ENCODE data around the gene RRP1.

The RRP1 gene

DNA sequence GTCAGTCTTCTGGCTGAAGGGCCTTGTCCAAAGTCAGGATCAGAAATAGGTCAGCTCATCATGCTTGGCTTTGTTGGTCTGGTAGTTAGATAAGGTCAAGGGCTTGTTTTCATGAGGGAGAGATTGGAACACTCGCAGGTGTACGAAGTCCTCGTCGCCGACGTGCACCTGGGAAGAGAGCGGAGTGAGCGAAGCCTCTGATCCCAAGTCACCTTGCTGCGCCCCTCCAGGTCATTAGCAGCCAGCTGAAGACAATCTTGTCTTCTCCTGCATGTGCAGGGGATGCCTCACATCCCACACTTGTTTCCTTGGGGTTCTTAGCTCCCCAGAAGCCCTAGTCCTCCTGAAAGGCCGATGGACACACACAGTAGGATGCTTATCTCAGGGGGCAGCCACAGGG lies 15.2 kb upstream of the RRP1 start:
- no peak for DNase-seq (ENCODE audit: insufficient read length, low spot score)
- no peak for FAIRE-seq

DNA sequence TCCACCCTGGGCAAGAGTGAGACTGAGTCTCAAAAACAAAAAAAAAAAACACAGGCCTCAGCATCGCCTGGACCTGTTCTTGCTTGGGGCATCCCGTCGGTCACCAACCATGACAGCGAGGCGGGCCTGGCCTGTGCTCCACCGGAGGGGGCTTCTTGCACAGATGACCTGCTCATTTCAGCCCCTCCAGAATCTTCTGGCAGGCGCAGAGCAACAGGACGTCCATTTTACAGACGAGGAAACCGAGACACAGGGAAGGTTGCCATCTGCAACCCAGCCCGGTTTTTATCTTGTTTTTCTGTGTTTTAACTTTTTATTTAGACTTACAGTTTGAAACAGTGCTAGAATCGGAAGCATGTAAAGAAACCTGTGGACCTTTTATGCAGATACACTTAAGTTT lies 14.2 kb upstream of the RRP1 start:
- DNase-seq (ENCODE audit: insufficient read length, low spot score) (no peak), FAIRE-seq (no peak)

DNA sequence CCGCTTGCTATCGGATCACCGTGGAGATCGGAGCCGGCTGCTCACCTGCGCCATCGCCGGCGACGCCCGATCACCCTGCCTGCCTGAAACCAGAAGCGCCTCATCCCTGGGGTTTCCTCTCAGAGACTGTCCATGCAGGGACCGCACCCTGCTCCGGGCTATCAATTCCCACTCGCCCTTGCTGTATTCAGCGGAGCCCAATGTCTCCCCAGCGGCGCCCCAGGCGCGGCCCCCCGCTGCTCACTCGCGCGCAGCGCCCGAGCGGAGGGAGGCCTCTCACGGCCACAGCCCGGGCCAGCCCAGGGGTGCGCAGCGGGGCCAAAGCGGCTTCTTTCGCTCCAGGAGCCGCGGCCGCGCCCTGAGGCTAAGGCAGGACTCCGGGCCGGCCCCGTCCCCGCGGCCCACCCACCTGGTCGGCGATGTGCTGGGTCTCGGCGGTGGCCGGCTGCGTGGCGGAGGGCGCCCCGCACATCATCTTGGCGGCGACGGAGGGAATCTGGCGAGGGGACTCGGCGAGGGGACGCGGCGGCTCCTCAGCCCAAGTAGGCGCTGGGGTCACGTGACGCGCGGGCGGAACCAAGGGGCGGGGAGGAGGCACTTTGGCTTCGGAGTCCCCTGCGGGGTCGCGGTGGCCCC lies 13.5 kb upstream of the RRP1 start, which contains the start of gene CSTB:
Gene CSTB (minus strand): TSS at position 514 of the 636 bp plus-strand sequence. CDS start 39 bp downstream, at position 475.
- peak; percentile 48 for FAIRE-seq
- peak; percentile 94 for DNase-seq (ENCODE audit: insufficient read length, low spot score)

DNA sequence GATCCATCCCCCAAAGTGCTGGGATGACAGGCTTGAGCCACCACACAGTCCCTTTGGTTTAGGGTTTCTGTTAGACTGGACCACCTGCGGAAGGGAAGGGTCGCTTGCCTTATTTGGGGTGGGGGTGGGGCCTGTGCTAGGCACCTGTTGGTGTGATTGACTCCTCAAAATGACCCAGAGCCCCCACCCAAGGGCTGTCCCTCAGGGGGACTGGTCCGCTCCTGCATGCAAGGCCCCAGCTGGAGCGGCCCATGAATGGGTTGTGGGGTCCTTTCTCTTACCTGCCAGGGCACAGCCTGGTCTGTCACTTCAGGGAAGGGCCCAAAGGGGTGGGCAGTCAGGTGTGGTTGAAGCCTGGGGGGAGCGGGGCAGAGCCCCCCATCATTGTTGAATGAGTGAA lies 11.4 kb upstream of the RRP1 start:
- DNase-seq (ENCODE audit: insufficient read length, low spot score) (no peak), FAIRE-seq (no peak)

DNA sequence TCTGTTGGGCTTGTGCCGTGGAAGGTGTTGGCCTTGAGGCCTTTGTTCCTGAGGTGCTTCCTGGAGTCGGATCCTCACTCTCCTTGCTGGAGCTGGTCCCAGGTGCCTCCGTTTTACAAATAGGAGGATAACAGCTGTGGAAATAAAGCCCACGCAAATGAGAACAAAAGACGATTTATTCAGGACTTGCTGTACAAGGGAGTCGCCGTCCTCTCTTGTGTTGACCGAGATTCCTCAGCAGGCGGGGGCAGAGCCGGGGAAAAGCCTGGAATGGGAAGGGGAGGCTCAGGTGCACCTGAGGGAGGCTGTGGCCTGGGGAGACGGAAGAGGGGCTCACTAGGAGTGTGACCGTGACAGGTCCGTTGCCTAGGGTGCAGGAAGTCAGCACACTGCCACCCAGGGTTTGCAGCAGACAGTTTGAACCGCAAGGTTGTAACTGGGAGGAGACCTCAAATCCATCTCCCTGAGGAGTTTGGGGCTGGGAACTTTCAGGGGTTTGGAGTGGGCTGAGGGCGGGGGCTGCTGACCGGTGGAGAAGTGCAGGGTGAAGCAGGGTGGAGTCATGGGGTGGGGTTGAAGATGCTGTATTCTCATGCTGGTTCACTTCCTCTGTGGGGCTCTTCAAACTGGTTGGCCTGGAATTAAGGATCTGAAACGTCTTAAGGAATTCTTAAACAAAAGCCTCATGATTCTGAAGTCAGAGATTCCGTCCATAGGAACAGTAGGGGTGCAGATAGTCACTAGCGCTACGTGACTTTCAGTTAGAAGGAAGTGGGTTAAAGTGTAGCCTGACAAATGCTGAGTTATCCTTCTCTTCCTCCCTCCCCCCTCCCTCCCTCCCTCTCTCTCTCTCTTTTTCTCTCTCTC lies 10.7 kb upstream of the RRP1 start:
- DNase-seq (ENCODE audit: insufficient read length, low spot score) (no peak), FAIRE-seq (no peak)

DNA sequence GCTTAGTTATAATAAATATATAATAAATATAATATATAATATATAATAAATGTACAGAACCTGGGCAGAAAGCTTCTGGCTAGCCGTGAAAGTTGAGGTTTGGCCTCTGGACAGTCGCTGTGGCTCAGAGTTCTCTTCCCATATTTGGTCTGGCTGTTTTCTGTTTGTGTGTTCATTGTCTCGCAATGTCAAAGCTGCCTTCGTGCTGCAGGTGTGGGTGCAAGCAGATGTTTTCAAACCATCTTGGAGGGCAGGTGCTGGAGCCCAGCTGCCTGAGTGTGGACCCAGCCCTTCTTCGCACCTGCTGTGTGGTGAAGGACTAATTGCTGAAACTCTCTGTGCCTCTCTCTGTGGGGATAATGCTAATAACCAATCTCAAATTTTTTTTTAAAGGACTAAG lies 9.7 kb upstream of the RRP1 start:
- no peak for FAIRE-seq
- no peak for DNase-seq (ENCODE audit: insufficient read length, low spot score)

DNA sequence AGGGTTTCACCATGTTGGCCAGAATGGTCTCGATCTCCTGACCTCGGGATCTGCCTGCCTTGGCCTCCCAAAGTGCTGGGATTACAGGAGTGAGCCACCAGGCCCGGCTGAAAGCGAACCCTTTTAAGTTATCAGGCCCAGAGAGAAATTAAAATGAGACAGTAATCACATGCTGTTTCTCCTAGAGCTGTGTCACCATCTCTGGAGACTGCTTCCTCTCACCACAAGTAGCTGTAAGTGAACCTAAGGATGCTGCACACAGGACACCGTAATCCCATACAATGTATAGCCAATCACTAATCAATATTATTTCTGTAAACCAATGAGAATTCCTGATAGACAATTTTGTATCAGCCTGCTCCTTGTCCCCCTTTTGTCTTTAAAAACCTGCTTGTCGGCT lies 7.5 kb upstream of the RRP1 start:
- FAIRE-seq (no peak), DNase-seq (ENCODE audit: insufficient read length, low spot score) (no peak)

DNA sequence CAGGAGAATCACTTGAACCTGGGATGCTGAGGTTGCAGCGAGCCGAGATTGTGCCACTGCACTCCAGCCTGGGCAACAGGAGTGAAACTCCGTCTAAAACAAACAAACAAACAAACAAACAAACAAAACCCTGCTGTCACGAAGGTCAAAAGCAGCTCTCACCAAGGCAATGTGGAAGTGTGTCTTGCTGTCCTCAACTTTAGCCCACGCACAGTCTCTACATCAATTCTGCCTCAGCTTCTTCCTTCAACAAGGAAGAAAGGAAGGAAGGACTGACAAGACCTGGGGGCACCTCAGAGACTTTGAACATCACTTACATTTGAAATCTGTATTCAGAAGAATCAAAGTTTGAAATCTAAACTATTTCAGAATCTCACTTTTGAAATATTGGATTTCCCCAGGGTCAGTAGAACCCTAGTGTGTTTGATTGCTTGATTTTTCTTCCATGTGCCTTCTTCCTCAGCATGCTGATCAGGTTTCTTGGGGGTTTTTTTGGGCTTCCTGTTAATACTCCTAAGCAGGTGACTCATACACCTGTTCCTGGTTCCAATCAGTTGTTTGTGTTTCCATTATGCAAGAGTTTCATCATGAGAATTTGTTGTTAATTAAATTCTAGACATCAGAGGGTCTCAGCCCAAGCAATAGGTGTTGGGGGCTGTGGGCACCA lies 6.8 kb upstream of the RRP1 start:
- FAIRE-seq (no peak), DNase-seq (ENCODE audit: insufficient read length, low spot score) (no peak)

DNA sequence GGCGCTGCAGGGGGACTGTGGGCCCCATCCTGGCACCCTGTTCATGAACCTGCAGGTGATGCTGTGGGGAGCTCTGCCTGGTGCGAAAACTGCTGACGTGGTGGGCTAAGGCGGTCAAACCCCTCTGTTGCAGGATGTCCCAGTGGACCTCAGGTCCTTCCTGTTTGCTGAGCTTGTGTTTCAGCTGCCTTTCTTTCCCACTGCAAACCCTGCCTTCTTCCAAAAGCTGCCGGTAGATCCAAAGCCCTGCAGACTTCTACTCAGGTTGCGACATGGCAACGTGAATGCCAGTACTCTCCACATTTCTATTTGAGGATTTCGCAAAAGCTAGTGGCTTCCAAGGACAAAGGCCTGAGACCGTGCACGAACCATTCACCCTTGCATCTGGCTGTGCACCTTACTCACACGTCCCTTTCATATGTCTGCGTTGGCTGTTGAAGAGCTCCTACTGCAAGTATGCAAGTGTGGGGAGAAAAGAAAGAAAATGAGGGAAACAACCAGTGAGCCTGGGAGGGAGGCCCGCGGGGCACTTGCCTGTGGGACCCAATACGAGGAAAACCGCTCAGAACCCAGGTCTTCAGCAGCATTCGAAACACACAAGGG lies 6.2 kb upstream of the RRP1 start:
- no peak for FAIRE-seq

DNA sequence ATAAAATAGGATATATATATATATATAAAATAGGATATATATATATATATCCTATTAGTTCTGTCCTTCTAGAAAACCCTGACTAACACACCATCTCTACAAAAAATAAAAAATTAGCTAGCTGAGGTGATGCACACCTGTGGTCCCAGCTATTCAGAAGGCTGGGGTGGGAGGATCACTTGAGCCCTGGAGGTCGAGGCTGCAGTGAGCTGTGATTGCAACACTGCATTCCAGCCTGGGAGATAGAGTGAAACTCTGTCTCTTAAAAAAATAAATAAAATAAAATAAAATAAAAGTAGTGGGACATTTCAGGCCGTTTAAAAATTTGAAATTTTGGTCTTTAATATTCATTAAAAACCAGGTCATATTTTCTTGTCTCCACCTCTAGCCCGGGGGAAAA lies 4.2 kb upstream of the RRP1 start:
- no peak for FAIRE-seq
- DNase-seq (ENCODE audit: insufficient read length, low spot score), result no peak

More for the DNA sequence above, 6.2 kb upstream of the RRP1 start:
- no peak for DNase-seq (ENCODE audit: insufficient read length, low spot score)

DNA sequence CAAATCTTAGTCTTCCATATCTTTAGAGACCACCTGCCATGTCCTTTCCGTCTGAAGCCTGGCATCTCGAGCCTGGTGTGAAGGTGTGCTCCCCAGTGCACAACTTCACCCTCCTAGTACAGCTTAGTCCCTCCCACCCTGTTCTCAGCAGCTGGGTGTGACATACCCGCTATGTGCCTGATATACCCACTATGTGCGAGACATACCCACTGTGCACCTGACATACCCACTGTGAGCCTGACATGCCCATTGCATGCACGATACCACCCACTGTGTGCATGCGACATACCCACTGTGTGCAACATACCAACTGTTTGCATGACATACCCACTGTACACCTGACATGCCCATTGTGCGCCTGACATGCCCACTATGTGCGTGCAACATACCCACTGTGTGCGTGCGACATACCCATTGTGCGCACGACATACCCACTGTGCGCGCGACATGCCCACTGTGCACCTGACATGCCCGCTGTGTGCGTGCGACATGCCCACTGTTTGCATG lies 3.0 kb upstream of the RRP1 start:
- no peak for FAIRE-seq
- DNase-seq (ENCODE audit: insufficient read length, low spot score), result no peak

DNA sequence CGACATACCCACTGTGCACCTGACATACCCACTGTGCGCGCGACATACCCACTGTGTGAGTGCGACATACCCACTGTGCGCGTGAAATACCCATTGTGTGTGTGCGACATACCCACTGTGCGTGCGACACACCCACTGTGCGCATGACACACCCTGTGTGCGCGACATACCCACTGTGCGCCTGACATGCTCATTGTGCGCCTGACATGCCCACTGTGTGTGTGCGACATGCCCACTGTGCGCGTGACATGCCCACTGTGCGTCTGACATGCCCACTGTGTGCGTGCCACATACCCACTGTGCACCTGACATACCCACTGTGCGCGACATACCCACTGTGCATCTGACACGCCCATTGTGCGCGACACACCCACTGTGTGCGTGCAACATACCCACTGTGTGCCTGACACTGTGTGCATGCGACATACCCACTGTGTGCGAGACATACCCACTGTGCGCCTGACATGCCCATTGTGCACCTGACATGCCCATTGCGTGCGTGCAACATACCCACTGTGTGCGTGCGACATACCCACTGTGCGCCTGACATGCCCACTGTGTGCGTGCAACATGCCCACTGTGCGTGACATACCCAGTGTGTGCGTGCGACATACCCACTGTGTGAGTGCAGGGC lies 2.5 kb upstream of the RRP1 start:
- FAIRE-seq (no peak), DNase-seq (ENCODE audit: insufficient read length, low spot score) (no peak)

DNA sequence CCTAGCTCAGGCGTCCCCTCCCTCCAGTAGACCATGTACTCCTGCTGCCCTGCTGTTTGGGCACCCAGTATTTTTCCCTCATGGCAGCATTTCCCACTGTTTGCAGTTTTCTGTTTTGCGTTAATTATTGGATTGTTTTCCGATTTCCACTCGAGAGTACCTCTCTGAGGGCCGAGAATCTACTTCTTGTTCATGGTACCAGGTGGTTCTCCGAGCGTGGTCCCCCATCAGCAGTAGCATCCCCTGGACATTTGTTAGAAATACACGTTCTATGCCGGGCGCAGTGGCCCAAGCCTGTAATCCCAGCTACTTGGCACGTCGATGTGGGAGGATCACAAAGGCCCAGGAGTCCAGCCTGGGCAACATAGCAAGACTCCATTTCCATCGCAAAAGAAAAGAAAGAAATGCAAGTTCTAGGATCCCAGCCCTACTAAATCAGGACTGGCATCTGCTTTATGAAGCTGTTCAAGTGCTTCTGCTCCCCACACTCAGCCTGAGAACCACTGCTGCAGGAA lies 690 bp downstream of the RRP1 start:
- DNase-seq (ENCODE audit: insufficient read length, low spot score), result no peak
- FAIRE-seq, result no peak

DNA sequence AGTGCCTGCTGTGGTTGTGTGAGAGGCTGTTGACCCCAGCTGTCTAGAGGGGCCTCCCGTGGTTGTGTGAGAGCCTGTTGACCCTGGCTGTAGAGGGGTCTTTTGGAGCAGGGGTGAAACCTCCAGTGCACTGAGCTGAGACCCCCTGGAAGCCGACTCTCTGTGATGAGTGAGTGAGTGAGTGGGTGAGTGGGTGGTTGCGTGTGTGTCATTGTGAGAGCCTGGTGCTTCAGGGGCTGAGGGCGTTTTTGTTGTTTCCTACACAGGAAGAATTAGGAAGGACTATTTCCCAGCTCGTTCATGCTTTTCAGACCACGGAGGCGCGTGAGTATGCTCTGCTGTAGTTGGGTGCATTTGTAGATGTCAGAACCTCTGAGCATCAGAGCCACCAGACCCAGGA lies 3.0 kb downstream of the RRP1 start:
- no peak for DNase-seq (ENCODE audit: insufficient read length, low spot score)
- no peak for FAIRE-seq

DNA sequence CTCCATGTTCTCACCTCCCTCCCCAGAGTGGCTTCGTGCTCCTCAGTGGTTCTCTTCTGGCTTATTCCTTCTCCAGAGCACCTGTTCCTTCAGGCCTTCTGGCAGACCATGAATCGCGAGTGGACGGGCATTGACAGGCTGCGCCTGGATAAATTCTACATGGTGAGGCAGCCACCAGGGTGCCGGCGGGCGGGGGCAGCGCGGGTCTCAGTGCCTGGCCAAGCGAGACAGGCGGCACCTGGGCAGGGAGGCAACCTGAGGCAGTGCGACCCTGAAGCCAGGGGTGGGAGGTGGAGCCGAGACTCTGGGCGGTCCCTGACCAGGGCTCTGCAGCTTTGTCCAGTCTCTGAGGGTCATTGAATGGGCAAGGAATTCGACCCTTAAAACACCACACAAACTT lies 3.9 kb downstream of the RRP1 start:
- no peak for FAIRE-seq

DNA sequence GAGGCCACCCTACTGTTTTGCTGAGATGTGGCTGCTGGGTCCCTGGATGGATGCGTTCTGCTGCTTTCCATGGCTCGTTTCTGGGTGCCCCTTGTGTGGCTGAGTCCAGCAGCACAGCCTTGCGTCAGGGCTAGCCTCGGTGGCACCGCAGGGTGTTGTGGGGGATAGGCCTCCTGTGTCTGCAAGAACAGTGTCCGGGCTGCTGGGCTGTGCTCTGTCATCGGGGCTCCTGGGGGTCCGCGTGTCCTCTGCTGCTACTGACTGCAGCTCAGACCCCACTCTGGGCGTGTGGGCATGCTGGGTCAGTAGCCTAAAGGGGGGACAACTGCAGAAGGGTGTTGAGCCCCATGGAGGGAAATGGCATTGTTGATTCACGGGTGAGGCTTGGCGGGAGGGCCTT lies 4.9 kb downstream of the RRP1 start:
- FAIRE-seq (no peak), DNase-seq (ENCODE audit: insufficient read length, low spot score) (no peak)

More for the DNA sequence above, 3.9 kb downstream of the RRP1 start:
- no peak for DNase-seq (ENCODE audit: insufficient read length, low spot score)

DNA sequence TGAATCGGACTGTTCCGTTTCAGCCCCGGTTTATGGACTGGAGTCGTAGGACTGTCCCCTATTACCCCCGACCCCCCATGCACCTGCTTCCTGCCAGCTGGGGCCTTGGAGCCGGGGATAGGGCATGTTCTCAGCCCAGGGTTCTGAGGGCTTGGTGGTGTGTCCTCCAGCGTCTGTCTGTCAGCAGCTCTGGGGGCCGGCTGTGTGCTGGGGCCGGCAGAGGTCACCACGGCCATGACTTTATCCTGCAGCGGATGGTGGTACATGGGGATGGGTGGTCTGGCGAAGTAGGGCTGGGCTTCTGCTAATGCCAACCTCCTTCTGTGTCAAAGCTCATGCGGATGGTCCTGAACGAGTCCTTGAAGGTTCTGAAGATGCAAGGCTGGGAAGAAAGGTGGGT lies 5.5 kb downstream of the RRP1 start:
- no peak for FAIRE-seq
- no peak for DNase-seq (ENCODE audit: insufficient read length, low spot score)

DNA sequence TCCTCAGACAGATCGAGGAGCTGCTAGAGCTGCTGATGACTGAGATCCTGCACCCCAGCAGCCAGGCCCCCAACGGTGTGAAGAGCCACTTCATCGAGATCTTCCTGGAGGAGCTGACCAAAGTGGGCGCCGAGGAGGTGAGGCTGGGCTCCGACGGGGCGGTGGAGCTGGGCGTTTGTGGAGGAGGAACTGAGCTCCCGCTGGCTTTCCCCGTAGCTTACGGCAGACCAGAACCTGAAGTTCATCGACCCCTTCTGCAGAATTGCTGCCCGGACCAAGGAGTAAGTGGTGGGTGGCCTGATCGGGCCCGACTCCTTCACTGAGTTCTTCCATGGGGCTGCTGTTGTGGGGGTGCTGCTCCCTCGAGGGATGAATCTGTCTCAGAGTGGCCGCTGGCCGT lies 8.0 kb downstream of the RRP1 start:
- no peak for FAIRE-seq
- no peak for DNase-seq (ENCODE audit: insufficient read length, low spot score)

DNA sequence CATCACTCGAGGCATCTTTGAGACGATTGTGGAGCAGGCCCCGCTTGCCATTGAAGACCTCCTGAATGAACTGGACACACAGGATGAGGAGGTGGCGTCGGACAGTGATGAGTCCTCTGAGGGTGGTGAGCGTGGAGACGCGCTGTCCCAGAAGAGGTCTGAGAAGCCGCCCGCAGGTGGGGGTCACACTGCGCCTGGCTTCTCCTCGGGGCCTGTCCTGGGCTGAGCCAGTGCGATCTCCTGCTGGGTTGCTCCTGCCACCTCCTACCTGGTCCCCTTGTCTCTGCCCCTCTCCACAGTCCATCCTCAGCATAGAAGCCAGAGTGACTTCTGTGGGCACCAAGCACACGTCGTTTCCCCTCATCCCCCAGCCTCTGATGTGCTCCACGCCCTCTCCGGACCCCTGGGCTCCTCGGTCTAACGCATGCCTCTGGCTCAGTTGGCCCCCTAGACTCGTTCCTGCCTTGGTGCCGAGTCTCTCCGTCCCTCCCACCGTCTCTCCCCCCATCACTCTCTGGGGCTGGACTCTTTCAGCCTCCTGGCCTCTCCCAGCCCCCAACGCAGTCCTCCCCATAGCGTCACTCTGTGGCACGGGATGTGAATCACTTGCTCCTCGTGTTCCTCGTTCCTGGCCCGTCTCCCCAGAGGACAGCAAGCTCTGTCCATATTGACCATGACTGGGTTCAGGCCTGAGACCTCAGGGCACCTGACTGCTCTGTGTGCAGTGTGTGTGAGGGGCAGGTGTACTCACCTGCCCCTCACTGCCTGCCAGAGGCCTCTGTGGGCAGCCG lies 8.7 kb downstream of the RRP1 start:
- DNase-seq (ENCODE audit: insufficient read length, low spot score), result no peak
- FAIRE-seq, result no peak

All from GM19239 (cell line).